Measurements from ENCODE around the gene PLCL1.
"Not testable (repeated sequence)": the region's sequence is repeated elsewhere in the genome, so short reads cannot be mapped to it uniquely, and the experiment has no call there.

PLCL1 gene

GRCh38 chr2:198006733-198007132 lies 202.3 kb downstream of the PLCL1 start:
- TF ChIP-seq, protein P1, sequence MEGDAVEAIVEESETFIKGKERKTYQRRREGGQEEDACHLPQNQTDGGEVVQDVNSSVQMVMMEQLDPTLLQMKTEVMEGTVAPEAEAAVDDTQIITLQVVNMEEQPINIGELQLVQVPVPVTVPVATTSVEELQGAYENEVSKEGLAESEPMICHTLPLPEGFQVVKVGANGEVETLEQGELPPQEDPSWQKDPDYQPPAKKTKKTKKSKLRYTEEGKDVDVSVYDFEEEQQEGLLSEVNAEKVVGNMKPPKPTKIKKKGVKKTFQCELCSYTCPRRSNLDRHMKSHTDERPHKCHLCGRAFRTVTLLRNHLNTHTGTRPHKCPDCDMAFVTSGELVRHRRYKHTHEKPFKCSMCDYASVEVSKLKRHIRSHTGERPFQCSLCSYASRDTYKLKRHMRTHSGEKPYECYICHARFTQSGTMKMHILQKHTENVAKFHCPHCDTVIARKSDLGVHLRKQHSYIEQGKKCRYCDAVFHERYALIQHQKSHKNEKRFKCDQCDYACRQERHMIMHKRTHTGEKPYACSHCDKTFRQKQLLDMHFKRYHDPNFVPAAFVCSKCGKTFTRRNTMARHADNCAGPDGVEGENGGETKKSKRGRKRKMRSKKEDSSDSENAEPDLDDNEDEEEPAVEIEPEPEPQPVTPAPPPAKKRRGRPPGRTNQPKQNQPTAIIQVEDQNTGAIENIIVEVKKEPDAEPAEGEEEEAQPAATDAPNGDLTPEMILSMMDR (IDR thresholded peaks at IDR 0.05; ENCODE audit: low read depth, low read length, missing control alignments) = no peak
- H3K4me3 ChIP-seq (ENCODE audit: low read depth, low read length) = no peak overlapping the region
- no peak for DNase-seq
- H3K27me3 ChIP-seq (replicated peaks) = no peaks in the 10 kb centered on the region
- H3K27ac ChIP-seq = no peak overlapping the region
- in situ Hi-C loops (cut with HindIII; ENCODE audit: low pct_ligation_motif_present, low sequenced_read_pairs) = no loop called here
- H3K36me3 ChIP-seq (replicated peaks) = no peaks in the 10 kb centered on the region

DNA sequence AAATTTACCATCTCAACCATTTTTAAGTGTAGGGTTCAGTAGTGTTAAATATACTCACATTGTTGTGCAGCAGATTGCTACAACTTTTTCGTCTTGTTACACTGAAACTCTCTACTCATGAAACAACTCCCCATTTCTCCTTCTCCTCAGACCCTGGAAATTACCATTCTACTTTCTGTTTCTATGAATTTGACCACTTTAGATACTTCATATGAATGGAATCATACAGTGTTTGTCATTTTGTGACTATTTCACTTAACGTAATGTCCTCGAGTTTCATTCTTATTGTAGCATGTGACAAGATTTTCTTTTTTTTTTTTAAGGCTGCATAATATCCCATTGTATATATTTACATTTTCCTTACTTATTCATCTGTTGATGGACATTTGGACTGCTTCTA lies 203.8 kb downstream of the PLCL1 start:
- no peak for DNase-seq
- no peak overlapping the region for H3K27ac ChIP-seq
- no peaks in the 10 kb centered on the region for H3K36me3 ChIP-seq (replicated peaks)
- TF ChIP-seq, protein P1 (IDR thresholded peaks at IDR 0.05; ENCODE audit: low read depth, low read length, missing control alignments) = no peak
- H3K4me3 ChIP-seq (ENCODE audit: low read depth, low read length) = no peak overlapping the region
- in situ Hi-C loops (cut with HindIII; ENCODE audit: low pct_ligation_motif_present, low sequenced_read_pairs) = no loop called here
- H3K27me3 ChIP-seq (replicated peaks) = no peaks in the 10 kb centered on the region

DNA sequence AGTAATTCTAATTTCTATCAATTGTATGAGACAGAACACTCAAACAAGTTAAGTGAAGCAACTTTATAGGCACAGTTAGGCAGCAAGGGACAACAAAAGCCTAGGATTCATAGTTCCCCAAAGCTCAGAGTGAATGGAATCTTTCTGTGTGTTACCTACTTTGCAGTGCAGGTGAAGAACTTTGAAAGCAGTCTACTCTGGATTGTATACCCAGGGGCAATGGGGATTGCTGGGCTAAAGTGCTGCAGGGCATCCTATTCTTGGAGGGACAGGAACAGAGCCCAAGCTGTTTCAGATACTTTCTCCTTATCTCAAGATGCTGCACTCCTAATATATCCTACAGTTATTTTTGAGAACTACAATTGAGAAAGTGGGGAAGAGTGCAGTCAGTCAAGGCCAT lies 207.6 kb downstream of the PLCL1 start:
- in situ Hi-C loops (cut with HindIII; ENCODE audit: low pct_ligation_motif_present, low sequenced_read_pairs) = no loop called here
- TF ChIP-seq, protein P1 (IDR thresholded peaks at IDR 0.05; ENCODE audit: low read depth, low read length, missing control alignments) = no peak
- H3K27ac ChIP-seq = no peak overlapping the region
- no peaks in the 10 kb centered on the region for H3K36me3 ChIP-seq (replicated peaks)
- no peaks in the 10 kb centered on the region for H3K27me3 ChIP-seq (replicated peaks)
- DNase-seq = no peak
- H3K4me3 ChIP-seq (ENCODE audit: low read depth, low read length) = no peak overlapping the region

DNA sequence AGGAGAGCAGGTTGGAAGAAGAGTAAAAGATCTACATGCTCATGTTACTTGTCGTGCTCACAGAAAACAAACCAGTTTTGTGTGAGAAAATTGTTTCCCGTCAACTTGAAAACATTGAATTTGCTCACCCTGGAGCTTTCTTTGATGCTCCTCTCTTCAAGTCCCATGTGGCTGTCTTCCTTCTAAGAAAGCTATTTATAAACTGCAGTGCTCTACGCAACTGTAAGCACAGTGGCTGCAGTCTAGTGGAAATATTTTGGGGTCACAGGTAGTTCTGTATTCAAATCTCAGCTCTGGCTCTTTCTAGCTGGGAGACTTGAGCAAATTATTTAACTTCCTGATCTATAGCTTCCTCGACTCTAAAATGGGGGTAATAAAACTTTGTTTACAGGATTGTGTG lies 211.8 kb downstream of the PLCL1 start:
- Histone ChIP-seq H3K27ac (no peak overlapping the region), H3K27me3 (replicated peaks) (no peaks in the 10 kb centered on the region), H3K36me3 (replicated peaks) (no peaks in the 10 kb centered on the region), H3K4me3 (ENCODE audit: low read depth, low read length) (no peak overlapping the region)
- DNase-seq = no peak
- TF ChIP-seq, protein P1 (IDR thresholded peaks at IDR 0.05; ENCODE audit: low read depth, low read length, missing control alignments) = no peak
- in situ Hi-C loops (cut with HindIII; ENCODE audit: low pct_ligation_motif_present, low sequenced_read_pairs) = no loop called here

GRCh38 chr2:198017068-198017467 lies 212.7 kb downstream of the PLCL1 start:
- TF ChIP-seq, protein P1 (IDR thresholded peaks at IDR 0.05; ENCODE audit: low read depth, low read length, missing control alignments) = no peak
- DNase-seq = no peak

GRCh38 chr2:198028955-198029354 lies 224.6 kb downstream of the PLCL1 start:
- H3K27ac ChIP-seq = no peak overlapping the region
- H3K4me3 ChIP-seq (ENCODE audit: low read depth, low read length) = no peak overlapping the region
- TF ChIP-seq, protein P1 (IDR thresholded peaks at IDR 0.05; ENCODE audit: low read depth, low read length, missing control alignments) = no peak
- no peaks in the 10 kb centered on the region for H3K36me3 ChIP-seq (replicated peaks)
- in situ Hi-C loops (cut with HindIII; ENCODE audit: low pct_ligation_motif_present, low sequenced_read_pairs) = no loop called here
- H3K27me3 ChIP-seq (replicated peaks) = no peaks in the 10 kb centered on the region
- no peak for DNase-seq

More at GRCh38 chr2:198017068-198017467, 212.7 kb downstream of the PLCL1 start:
- in situ Hi-C loops (cut with HindIII; ENCODE audit: low pct_ligation_motif_present, low sequenced_read_pairs) = no loop called here
- H3K27me3 ChIP-seq (replicated peaks) = no peaks in the 10 kb centered on the region
- H3K4me3 ChIP-seq (ENCODE audit: low read depth, low read length) = no peak overlapping the region
- no peaks in the 10 kb centered on the region for H3K36me3 ChIP-seq (replicated peaks)
- H3K27ac ChIP-seq = no peak overlapping the region

- H3K27me3 ChIP-seq (replicated peaks); H3K4me3 ChIP-seq (ENCODE audit: low read depth, low read length); H3K27ac ChIP-seq; H3K36me3 ChIP-seq (replicated peaks); DNase-seq; in situ Hi-C loops (cut with HindIII; ENCODE audit: low pct_ligation_motif_present, low sequenced_read_pairs): not testable (repeated sequence)
Observed at GRCh38 chr2:198029576-198029975, 225.2 kb downstream of the PLCL1 start.
